Nephron progenitor cell (in vitro differentiated cells): ENCODE measurements around the gene HORMAD1.
A peak's percentile ranks its signal among the peaks of the same experiment; 100 is the strongest.

ENCODE experiments used
- DNase-seq: peaks from one replicate; pipeline ENCODE4 v3.0.0; 2021
- H3K27ac Mint-ChIP-seq: 2 replicates; pipeline ENCODE4 v1.8.0; 2021; ENCODE audit warnings: mild to moderate bottlenecking, moderate library complexity, mixed read lengths
- H3K27me3 Mint-ChIP-seq: 2 replicates; pipeline ENCODE4 v1.8.0; 2021; ENCODE audit warnings: mild to moderate bottlenecking, low read depth, mixed read lengths; ENCODE audit not compliant: poor library complexity
- H3K36me3 Mint-ChIP-seq: 2 replicates; pipeline ENCODE4 v1.8.0; 2021; ENCODE audit warnings: low read depth, mixed read lengths
- H3K4me1 Mint-ChIP-seq: 2 replicates; pipeline ENCODE4 v1.8.0; 2021; ENCODE audit warnings: mixed read lengths
- H3K4me3 Mint-ChIP-seq: 2 replicates; pipeline ENCODE4 v1.8.0; 2021; ENCODE audit warnings: mild to moderate bottlenecking, moderate library complexity, mixed read lengths
- H3K9me3 Mint-ChIP-seq: 2 replicates; pipeline ENCODE4 v1.8.0; 2021; ENCODE audit warnings: mild to moderate bottlenecking, moderate library complexity, mixed read lengths
- TF ChIP-seq, protein P1 (sequence below): fragments of 200-600 bp; sonication (generic); IDR thresholded peaks from 2 replicates; pipeline ENCODE4 v1.5.0; 2021; ENCODE audit warnings: antibody characterized with exemption

The HORMAD1 gene

DNA sequence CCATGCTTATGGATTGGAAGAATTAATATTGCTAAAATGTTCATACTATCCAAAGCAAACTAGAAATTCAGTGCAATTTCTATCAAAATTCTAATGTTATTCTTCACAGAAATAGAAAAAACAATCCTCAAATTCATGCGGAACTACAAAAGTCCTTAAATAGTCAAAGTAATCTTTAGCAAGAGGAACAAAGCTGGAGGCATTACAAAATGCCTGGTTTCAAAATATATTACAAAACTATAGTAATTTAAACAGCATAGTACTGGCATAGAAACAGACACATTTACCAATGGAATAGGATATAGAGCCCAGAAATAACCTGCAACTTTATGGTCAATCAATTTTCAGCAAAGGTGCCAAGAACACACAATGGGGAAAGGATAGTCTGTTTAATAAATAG, 41.1 kb upstream of the HORMAD1 start:
- TF ChIP-seq, protein P1, sequence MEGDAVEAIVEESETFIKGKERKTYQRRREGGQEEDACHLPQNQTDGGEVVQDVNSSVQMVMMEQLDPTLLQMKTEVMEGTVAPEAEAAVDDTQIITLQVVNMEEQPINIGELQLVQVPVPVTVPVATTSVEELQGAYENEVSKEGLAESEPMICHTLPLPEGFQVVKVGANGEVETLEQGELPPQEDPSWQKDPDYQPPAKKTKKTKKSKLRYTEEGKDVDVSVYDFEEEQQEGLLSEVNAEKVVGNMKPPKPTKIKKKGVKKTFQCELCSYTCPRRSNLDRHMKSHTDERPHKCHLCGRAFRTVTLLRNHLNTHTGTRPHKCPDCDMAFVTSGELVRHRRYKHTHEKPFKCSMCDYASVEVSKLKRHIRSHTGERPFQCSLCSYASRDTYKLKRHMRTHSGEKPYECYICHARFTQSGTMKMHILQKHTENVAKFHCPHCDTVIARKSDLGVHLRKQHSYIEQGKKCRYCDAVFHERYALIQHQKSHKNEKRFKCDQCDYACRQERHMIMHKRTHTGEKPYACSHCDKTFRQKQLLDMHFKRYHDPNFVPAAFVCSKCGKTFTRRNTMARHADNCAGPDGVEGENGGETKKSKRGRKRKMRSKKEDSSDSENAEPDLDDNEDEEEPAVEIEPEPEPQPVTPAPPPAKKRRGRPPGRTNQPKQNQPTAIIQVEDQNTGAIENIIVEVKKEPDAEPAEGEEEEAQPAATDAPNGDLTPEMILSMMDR, result no peak
- no peak for DNase-seq
- Mint-ChIP-seq H3K9me3 (peaks cover 21% of the 10 kb centered on the region), H3K36me3 (no peaks in the 10 kb centered on the region), H3K4me1 (peaks cover 9% of the 10 kb centered on the region), H3K27me3 (no peaks in the 10 kb centered on the region), H3K27ac (no peak overlapping the region), H3K4me3 (no peak overlapping the region)

DNA sequence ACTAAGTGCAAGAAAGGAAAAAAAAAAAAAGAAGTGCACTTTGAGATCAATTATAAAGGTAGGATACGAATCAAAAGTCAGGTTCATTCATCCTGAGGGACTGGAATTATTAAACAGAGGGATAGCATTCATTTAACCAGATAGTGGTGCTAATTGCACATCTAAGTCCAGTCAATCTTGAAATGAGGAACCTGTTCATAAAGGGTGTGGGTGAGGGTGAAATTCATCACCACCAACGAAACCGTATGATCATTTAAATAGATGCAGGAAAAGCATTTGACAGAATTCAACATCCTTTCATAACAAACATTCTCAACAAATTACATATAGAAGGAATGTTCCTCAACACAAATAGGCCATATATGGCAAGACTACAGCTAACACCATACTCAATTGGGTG, 39.3 kb upstream of the HORMAD1 start:
- Mint-ChIP-seq H3K9me3 (peaks cover 21% of the 10 kb centered on the region), H3K27ac (no peak overlapping the region), H3K4me1 (peaks cover 2% of the 10 kb centered on the region), H3K4me3 (no peak overlapping the region), H3K36me3 (no peaks in the 10 kb centered on the region), H3K27me3 (no peaks in the 10 kb centered on the region)
- DNase-seq, result no peak
- TF ChIP-seq, protein P1, result no peak

- TF ChIP-seq, protein P1, result no peak
- H3K27ac Mint-ChIP-seq, result peak overlapping the region; percentile 64
- no peaks in the 10 kb centered on the region for H3K9me3 Mint-ChIP-seq
- H3K4me3 Mint-ChIP-seq, result no peak overlapping the region
- H3K27me3 Mint-ChIP-seq, result no peaks in the 10 kb centered on the region
- no peaks in the 10 kb centered on the region for H3K36me3 Mint-ChIP-seq
- DNase-seq, result no peak
- H3K4me1 Mint-ChIP-seq, result peaks cover 7% of the 10 kb centered on the region
Measured at GRCh38 chr1:150753416-150753815, 32.7 kb upstream of the HORMAD1 start.

DNA sequence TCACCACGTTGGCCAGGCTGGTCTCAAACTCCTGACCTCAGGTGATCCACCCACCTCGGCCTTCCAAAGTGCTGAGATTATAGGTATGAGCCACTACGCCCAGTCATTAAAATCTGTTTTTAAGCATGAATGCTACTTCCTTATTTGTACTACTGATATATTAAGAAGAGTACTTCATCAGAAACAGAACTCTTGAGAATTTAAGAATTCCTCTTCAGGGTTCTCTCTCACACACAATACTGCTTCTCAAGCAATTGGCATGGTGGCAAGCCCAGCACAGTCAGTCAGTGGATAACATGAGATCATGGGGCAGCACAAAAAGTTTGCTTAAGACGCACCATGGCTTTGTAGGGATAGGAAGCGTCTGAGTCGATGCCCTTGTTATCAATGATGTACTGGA, 30.7 kb upstream of the HORMAD1 start:
- DNase-seq, result no peak
- Mint-ChIP-seq H3K4me3 (no peak overlapping the region), H3K27ac (no peak overlapping the region), H3K4me1 (peaks cover 7% of the 10 kb centered on the region), H3K9me3 (no peaks in the 10 kb centered on the region), H3K36me3 (no peaks in the 10 kb centered on the region), H3K27me3 (no peaks in the 10 kb centered on the region)
- TF ChIP-seq, protein P1, result no peak

DNA sequence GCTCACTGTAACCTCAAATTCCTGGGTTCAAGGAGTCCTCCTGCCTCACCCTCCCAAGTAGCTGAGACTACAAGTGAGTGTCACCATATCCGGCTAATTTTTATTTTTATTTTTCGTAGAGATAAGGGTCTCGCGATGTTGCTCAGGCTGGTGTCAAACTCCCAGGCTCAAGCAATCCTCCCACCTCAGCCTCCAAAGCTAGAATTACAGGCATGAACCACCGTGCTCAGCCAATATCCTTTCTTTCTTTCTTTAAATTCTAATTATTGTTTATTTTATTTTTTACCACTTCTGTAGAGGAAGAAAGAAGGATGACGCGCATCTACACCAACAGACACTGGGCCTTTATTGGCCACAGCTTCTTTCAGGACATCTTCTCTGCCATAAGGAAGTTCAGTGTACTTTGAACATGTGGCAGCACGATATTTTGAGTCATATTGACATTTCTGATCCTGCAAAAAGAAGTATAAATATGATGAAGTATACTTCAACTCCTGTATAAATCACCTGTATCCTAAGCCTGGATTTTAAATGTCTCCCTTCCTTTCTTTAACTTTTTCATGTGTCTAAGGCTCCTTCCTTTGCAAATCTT, 29.1 kb upstream of the HORMAD1 start:
- Mint-ChIP-seq H3K4me1 (peaks cover 7% of the 10 kb centered on the region), H3K27ac (no peak overlapping the region), H3K27me3 (no peaks in the 10 kb centered on the region), H3K36me3 (no peaks in the 10 kb centered on the region), H3K9me3 (no peaks in the 10 kb centered on the region), H3K4me3 (no peak overlapping the region)
- no peak for DNase-seq
- TF ChIP-seq, protein P1, result no peak
